ENCODE results near the gene TTLL1.

GRCh38 chr22:43002202-43002586, 87.0 kb downstream of the TTLL1 start:
- no peak for TF ChIP-seq REST (IDR thresholded peaks at IDR 0.05; ENCODE audit: low read depth)
- no peak for TF ChIP-seq CTCF (IDR thresholded peaks at IDR 0.05 in 2 of 3, conservative IDR thresholded peaks at IDR 0.05 in 1 of 3; ENCODE audit: borderline replicate concordance in 1 of 3, insufficient read depth in 1 of 3, low read depth in 2 of 3, low read length in 2 of 3)
- no peak for TF ChIP-seq TCF7L2 (IDR thresholded peaks at IDR 0.05; ENCODE audit: borderline replicate concordance, extremely low read depth, insufficient read depth, insufficient read length)
- no peak for TF ChIP-seq ATF3 (IDR thresholded peaks at IDR 0.05)
- TF ChIP-seq POLR2AphosphoS5 (IDR thresholded peaks at IDR 0.05; ENCODE audit: low read depth, low read length): no peak
- TF ChIP-seq EZH2 (IDR thresholded peaks at IDR 0.05): no peak
- TF ChIP-seq FOSL1 (IDR thresholded peaks at IDR 0.05; ENCODE audit: low read depth): no peak
- TF ChIP-seq ZNF274 (IDR thresholded peaks at IDR 0.05; ENCODE audit: low read depth, low read length): no peak
- TF ChIP-seq POLR2A (IDR thresholded peaks at IDR 0.05; ENCODE audit: borderline replicate concordance, extremely low read depth, insufficient read depth, insufficient read length): no peak
- no peak for TF ChIP-seq MAX (IDR thresholded peaks at IDR 0.05)
- TF ChIP-seq ELF1 (IDR thresholded peaks at IDR 0.05; ENCODE audit: borderline replicate concordance, low read depth): no peak
- no peak for TF ChIP-seq SP1 (IDR thresholded peaks at IDR 0.05; ENCODE audit: low read depth)
